Measurements from ENCODE around the gene PITRM1. TPM values are rescaled to one million over a fixed set of nuclear protein-coding genes. Genes with fewer than 3 reads are reported as not detected.
"Not testable (repeated sequence)": the region's sequence is repeated elsewhere in the genome, so short reads cannot be mapped to it uniquely, and the experiment has no call there.

PITRM1 gene
- total RNA-seq, 2 donors from 2014 or later, result 45.3 to 50.2 TPM

- Histone ChIP-seq H3K9me3 (ENCODE audit: control insufficient read depth, low read length) (no peaks in the 10 kb centered on the region), H3K27ac (ENCODE audit: low read depth, low read length) (no peak overlapping the region), H3K36me3 (ENCODE audit: control insufficient read depth, insufficient read depth, low read length) (no peaks in the 10 kb centered on the region), H3K27me3 (ENCODE audit: control insufficient read depth, insufficient read depth, low read length, poor library complexity, severe bottlenecking) (no peaks in the 10 kb centered on the region), H3K4me3 (ENCODE audit: low read length) (no peak overlapping the region), H3K4me1 (ENCODE audit: control insufficient read depth, insufficient read depth, low read length) (no peaks in the 10 kb centered on the region), H3K9ac (ENCODE audit: extremely low read depth, low read length, poor library complexity, severe bottlenecking) (no peak overlapping the region)
- Mint-ChIP-seq H3K4me3 (no peak overlapping the region), H3K4me1 (no peaks in the 10 kb centered on the region), H3K36me3 (ENCODE audit: low read depth) (no peaks in the 10 kb centered on the region), H3K27me3 (ENCODE audit: insufficient read depth) (no peaks in the 10 kb centered on the region), H3K9me3 (no peaks in the 10 kb centered on the region), H3K27ac (no peak overlapping the region)
- no peak for TF ChIP-seq CTCF (conservative IDR thresholded peaks at IDR 0.05)
- DNase-seq, result no peak
Observed at GRCh38 chr10:3220853-3221252, 48.3 kb upstream of the PITRM1 start.

GRCh38 chr10:3219021-3219628, 46.5 kb upstream of the PITRM1 start:
- WGBS, 2 experiments (ENCODE audit: insufficient coverage in 1 of 2, insufficient read length in 1 of 2), result 88 to 90% methylated on average over 4 to 5 of the region's 5 CpGs
- H3K27ac Mint-ChIP-seq; H3K9me3 Mint-ChIP-seq; H3K9ac ChIP-seq (ENCODE audit: extremely low read depth, low read length, poor library complexity, severe bottlenecking); H3K27ac ChIP-seq (ENCODE audit: low read depth, low read length); H3K27me3 Mint-ChIP-seq (ENCODE audit: insufficient read depth); H3K4me3 ChIP-seq (ENCODE audit: low read length); H3K4me1 Mint-ChIP-seq; H3K36me3 Mint-ChIP-seq (ENCODE audit: low read depth); H3K4me1 ChIP-seq (ENCODE audit: control insufficient read depth, insufficient read depth, low read length); H3K9me3 ChIP-seq (ENCODE audit: control insufficient read depth, low read length); H3K27me3 ChIP-seq (ENCODE audit: control insufficient read depth, insufficient read depth, low read length, poor library complexity, severe bottlenecking); H3K36me3 ChIP-seq (ENCODE audit: control insufficient read depth, insufficient read depth, low read length); DNase-seq; H3K4me3 Mint-ChIP-seq: not testable (repeated sequence)

- no peak overlapping the region for H3K9ac ChIP-seq (ENCODE audit: extremely low read depth, low read length, poor library complexity, severe bottlenecking)
- H3K4me1 ChIP-seq (ENCODE audit: control insufficient read depth, insufficient read depth, low read length), result no peaks in the 10 kb centered on the region
- Mint-ChIP-seq H3K27me3 (ENCODE audit: insufficient read depth) (no peaks in the 10 kb centered on the region), H3K27ac (no peak overlapping the region), H3K4me3 (no peak overlapping the region), H3K4me1 (peaks cover 8% of the 10 kb centered on the region), H3K9me3 (no peaks in the 10 kb centered on the region), H3K36me3 (ENCODE audit: low read depth) (no peaks in the 10 kb centered on the region)
- H3K9me3 ChIP-seq (ENCODE audit: control insufficient read depth, low read length), result no peaks in the 10 kb centered on the region
- H3K27me3 ChIP-seq (ENCODE audit: control insufficient read depth, insufficient read depth, low read length, poor library complexity, severe bottlenecking), result no peaks in the 10 kb centered on the region
- no peak for DNase-seq
- peak; percentile 14 for TF ChIP-seq CTCF (conservative IDR thresholded peaks at IDR 0.05)
- no peak overlapping the region for H3K4me3 ChIP-seq (ENCODE audit: low read length)
- H3K36me3 ChIP-seq (ENCODE audit: control insufficient read depth, insufficient read depth, low read length), result no peaks in the 10 kb centered on the region
- no peak overlapping the region for H3K27ac ChIP-seq (ENCODE audit: low read depth, low read length)
- WGBS, 2 experiments (ENCODE audit: insufficient coverage in 1 of 2, insufficient read length in 1 of 2), result 90 to 94% methylated on average over 8 to 11 of the region's 12 CpGs
Observed at GRCh38 chr10:3217853-3218252, 45.3 kb upstream of the PITRM1 start.

GRCh38 chr10:3217301-3217700, 44.7 kb upstream of the PITRM1 start:
- Mint-ChIP-seq H3K27me3 (ENCODE audit: insufficient read depth) (no peaks in the 10 kb centered on the region), H3K36me3 (ENCODE audit: low read depth) (no peaks in the 10 kb centered on the region), H3K4me3 (no peak overlapping the region), H3K9me3 (no peaks in the 10 kb centered on the region), H3K27ac (no peak overlapping the region), H3K4me1 (peaks cover 9% of the 10 kb centered on the region)
- no peak for DNase-seq
- H3K9ac ChIP-seq (ENCODE audit: extremely low read depth, low read length, poor library complexity, severe bottlenecking), result no peak overlapping the region
- no peak overlapping the region for H3K27ac ChIP-seq (ENCODE audit: low read depth, low read length)
- H3K4me1 ChIP-seq (ENCODE audit: control insufficient read depth, insufficient read depth, low read length), result no peaks in the 10 kb centered on the region
- H3K9me3 ChIP-seq (ENCODE audit: control insufficient read depth, low read length), result no peaks in the 10 kb centered on the region
- H3K27me3 ChIP-seq (ENCODE audit: control insufficient read depth, insufficient read depth, low read length, poor library complexity, severe bottlenecking), result no peaks in the 10 kb centered on the region
- no peak for TF ChIP-seq CTCF (conservative IDR thresholded peaks at IDR 0.05)
- no peaks in the 10 kb centered on the region for H3K36me3 ChIP-seq (ENCODE audit: control insufficient read depth, insufficient read depth, low read length)
- 89 to 100% methylated on average over 1 to 2 of the region's 2 CpGs for WGBS, 2 experiments (ENCODE audit: insufficient coverage in 1 of 2, insufficient read length in 1 of 2)
- H3K4me3 ChIP-seq (ENCODE audit: low read length), result no peak overlapping the region
